HEK293 (cell line): ENCODE data around the gene TGFB1.

ENCODE experiments used
- CTCF ChIA-PET: fragments of 350-600 bp; formaldehyde crosslinking; extraction: SDS; loops from one replicate; lab custom pipeline; 2021; ENCODE audit warnings: antibody characterized with exemption; lab: Yijun Ruan, JAX
- POLR2A ChIA-PET: fragments of 300-600 bp; formaldehyde crosslinking; extraction: SDS; loops from one replicate; lab custom pipeline; 2020; ENCODE audit warnings: antibody characterized with exemption, inconsistent platforms; lab: Yijun Ruan, JAX
- H3K27ac ChIP-seq: fragments of 200-500 bp; sonication (Bioruptor generic); 2 replicates; pipeline ENCODE4 v1.5.1; 2014; ENCODE audit warnings: low read depth, low read length, control low read depth, inconsistent platforms; ENCODE audit errors: extremely low read depth
- H3K36me3 ChIP-seq, 2 experiments: fragments of 200-500 bp in 1 of 2; sonication (Bioruptor generic) in 1 of 2; 1 replicate in 1 of 2; 2 replicates in 1 of 2; pipeline ENCODE4 v1.5.1; 2014 to 2017; ENCODE audit warnings: inconsistent platforms in 2 of 2, low read length in 2 of 2; ENCODE audit not compliant: control insufficient read depth in 2 of 2, insufficient read depth in 1 of 2
- H3K4me1 ChIP-seq: fragments of 200-500 bp; sonication (Bioruptor generic); 2 replicates; pipeline ENCODE4 v1.5.1; 2014; ENCODE audit warnings: mild to moderate bottlenecking, low read length, inconsistent platforms; ENCODE audit not compliant: control insufficient read depth, insufficient read depth
- H3K4me3 ChIP-seq: 2 replicates; pipeline ENCODE4 v1.5.1; 2011; ENCODE audit warnings: low read depth, mild to moderate bottlenecking, control low read depth, low read length, moderate library complexity
- H3K9me3 ChIP-seq: fragments of 200-500 bp; sonication (Bioruptor generic); 2 replicates; pipeline ENCODE4 v1.5.1; 2014; ENCODE audit warnings: low read depth, low read length, inconsistent platforms; ENCODE audit not compliant: control insufficient read depth, insufficient read depth
- GLIS1 ChIP-seq: fragments of 450-650 bp; formaldehyde crosslinking; IDR thresholded peaks from 2 replicates; pipeline ENCODE4 v1.5.1; 2016; ENCODE audit warnings: missing biosample characterization, missing genetic modification characterization
- GLIS2 ChIP-seq: fragments of 450-650 bp; formaldehyde crosslinking; IDR thresholded peaks from 2 replicates; pipeline ENCODE4 v1.5.1; 2016; ENCODE audit warnings: missing biosample characterization, missing genetic modification characterization
- HOXA7 ChIP-seq: sonication (generic); formaldehyde crosslinking; IDR thresholded peaks from 2 replicates; pipeline ENCODE4 v1.8.1; 2022; ENCODE audit warnings: missing genetic modification reagents, borderline replicate concordance
- KLF8 ChIP-seq: fragments of 450-650 bp; formaldehyde crosslinking; IDR thresholded peaks from 2 replicates; pipeline ENCODE4 v1.5.1; 2016; ENCODE audit warnings: missing biosample characterization, missing genetic modification characterization
- SCRT1 ChIP-seq: fragments of 450-650 bp; formaldehyde crosslinking; IDR thresholded peaks from 2 replicates; pipeline ENCODE4 v1.5.1; 2016; ENCODE audit warnings: missing biosample characterization, missing genetic modification characterization, borderline replicate concordance
- SCRT2 ChIP-seq: fragments of 450-650 bp; formaldehyde crosslinking; IDR thresholded peaks from 2 replicates; pipeline ENCODE4 v1.5.1; 2016; ENCODE audit warnings: missing biosample characterization, missing genetic modification characterization
- SP2 ChIP-seq: fragments of 450-650 bp; formaldehyde crosslinking; IDR thresholded peaks from 2 replicates; pipeline ENCODE4 v1.5.1; 2016; ENCODE audit warnings: missing biosample characterization, missing genetic modification characterization
- TSHZ1 ChIP-seq: fragments of 450-650 bp; formaldehyde crosslinking; IDR thresholded peaks from 2 replicates; pipeline ENCODE4 v1.5.1; 2016; ENCODE audit warnings: missing biosample characterization, missing genetic modification characterization, borderline replicate concordance
- YY2 ChIP-seq: fragments of 450-650 bp; formaldehyde crosslinking; IDR thresholded peaks from 2 replicates; pipeline ENCODE4 v1.5.1; 2016; ENCODE audit warnings: missing biosample characterization, missing genetic modification characterization
- ZBTB44 ChIP-seq: fragments of 450-650 bp; IDR thresholded peaks from 2 replicates; pipeline ENCODE4 v1.5.1; 2018; ENCODE audit warnings: missing biosample characterization, mild to moderate bottlenecking, missing genetic modification characterization
- ZBTB48 ChIP-seq: fragments of 450-650 bp; formaldehyde crosslinking; IDR thresholded peaks from 2 replicates; pipeline ENCODE4 v1.5.1; 2016; ENCODE audit warnings: missing biosample characterization, missing genetic modification characterization
- ZBTB7A ChIP-seq: fragments of 450-650 bp; formaldehyde crosslinking; IDR thresholded peaks from 2 replicates; pipeline ENCODE4 v1.5.1; 2016; ENCODE audit warnings: low read depth, missing biosample characterization, missing genetic modification characterization
- ZNF157 ChIP-seq: fragments of 450-650 bp; formaldehyde crosslinking; IDR thresholded peaks from 2 replicates; pipeline ENCODE4 v1.5.1; 2016; ENCODE audit warnings: missing biosample characterization, missing genetic modification characterization
- ZNF2 ChIP-seq: fragments of 450-650 bp; formaldehyde crosslinking; IDR thresholded peaks from 2 replicates; pipeline ENCODE4 v1.5.1; 2016; ENCODE audit warnings: missing biosample characterization, missing genetic modification characterization
- ZNF23 ChIP-seq: fragments of 450-650 bp; formaldehyde crosslinking; IDR thresholded peaks from 2 replicates; pipeline ENCODE4 v1.5.1; 2016; ENCODE audit warnings: missing biosample characterization, missing genetic modification characterization, borderline replicate concordance
- ZNF398 ChIP-seq: fragments of 450-650 bp; formaldehyde crosslinking; IDR thresholded peaks from 2 replicates; pipeline ENCODE4 v1.5.1; 2017; ENCODE audit warnings: missing biosample characterization, missing genetic modification characterization
- ZNF561 ChIP-seq: fragments of 450-650 bp; IDR thresholded peaks from 2 replicates; pipeline ENCODE4 v1.5.1; 2018; ENCODE audit warnings: missing biosample characterization, missing genetic modification characterization, borderline replicate concordance
- ZNF623 ChIP-seq: fragments of 450-650 bp; formaldehyde crosslinking; IDR thresholded peaks from 2 replicates; pipeline ENCODE4 v1.5.1; 2016; ENCODE audit warnings: missing biosample characterization, missing genetic modification characterization
- ZNF830 ChIP-seq: fragments of 450-650 bp; IDR thresholded peaks from 2 replicates; pipeline ENCODE4 v1.5.0; 2018; ENCODE audit warnings: missing biosample characterization, missing genetic modification characterization, low read depth, mild to moderate bottlenecking, moderate library complexity
- TF ChIP-seq, protein P1 (sequence below): fragments of 450-650 bp; formaldehyde crosslinking; IDR thresholded peaks from 2 replicates; pipeline ENCODE4 v1.5.1; 2016; ENCODE audit warnings: missing biosample characterization, missing genetic modification characterization
- TF ChIP-seq, protein P2 (sequence below): fragments of 450-650 bp; formaldehyde crosslinking; IDR thresholded peaks from 2 replicates; pipeline ENCODE4 v1.5.1; 2016; ENCODE audit warnings: missing biosample characterization, missing genetic modification characterization

The TGFB1 gene

DNA sequence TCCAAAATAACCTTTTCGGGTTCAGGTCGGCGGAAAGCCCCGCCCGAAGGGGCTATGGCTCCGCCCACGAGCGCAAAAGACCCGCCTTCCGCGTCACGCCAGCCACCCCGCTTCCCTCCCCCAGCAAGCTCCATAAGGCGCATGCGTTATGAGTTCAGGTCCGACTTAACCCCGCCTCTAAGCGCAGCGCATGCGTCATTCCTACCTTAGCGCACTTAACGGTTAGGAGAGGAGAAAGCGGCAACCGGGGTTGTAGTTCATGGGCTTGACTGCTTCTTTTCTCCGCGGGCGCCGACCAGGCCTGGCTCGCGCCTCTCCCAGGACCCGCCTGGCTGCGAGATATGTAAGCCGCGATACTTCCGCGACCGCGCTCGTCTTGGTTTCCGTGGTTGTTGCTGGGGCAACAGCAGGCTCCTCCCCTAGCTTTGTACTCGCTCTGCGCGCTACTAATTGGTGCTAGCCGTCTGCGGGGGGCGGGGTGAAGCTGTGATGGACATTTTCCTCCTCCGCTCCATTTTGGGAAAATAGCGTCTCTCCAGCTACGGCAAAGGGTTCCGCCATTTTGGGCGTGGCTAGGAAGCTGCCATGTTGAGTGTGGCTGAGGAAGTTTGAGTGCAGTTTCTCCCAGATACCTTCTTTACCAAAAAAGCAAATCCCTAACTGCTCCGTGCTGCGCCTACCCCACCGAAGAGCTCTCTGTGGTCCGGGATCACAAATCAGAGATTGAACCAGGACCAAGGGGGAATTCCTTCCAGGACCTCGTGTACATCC lies 10.2 kb upstream of the TGFB1 start, which contains the start of gene B9D2 (continued):
- peak; percentile 15; the same call in 1 of the 2 replicates for TF ChIP-seq GLIS1 (tag by site-specific recombination)
- TF ChIP-seq GLIS2, result peak; percentile 79
- no peak for TF ChIP-seq ZNF830
- TF ChIP-seq ZNF157 (tag by site-specific recombination), result no peak
- TF ChIP-seq ZNF561 (tag by site-specific recombination), result no peak
- TF ChIP-seq, protein P1, sequence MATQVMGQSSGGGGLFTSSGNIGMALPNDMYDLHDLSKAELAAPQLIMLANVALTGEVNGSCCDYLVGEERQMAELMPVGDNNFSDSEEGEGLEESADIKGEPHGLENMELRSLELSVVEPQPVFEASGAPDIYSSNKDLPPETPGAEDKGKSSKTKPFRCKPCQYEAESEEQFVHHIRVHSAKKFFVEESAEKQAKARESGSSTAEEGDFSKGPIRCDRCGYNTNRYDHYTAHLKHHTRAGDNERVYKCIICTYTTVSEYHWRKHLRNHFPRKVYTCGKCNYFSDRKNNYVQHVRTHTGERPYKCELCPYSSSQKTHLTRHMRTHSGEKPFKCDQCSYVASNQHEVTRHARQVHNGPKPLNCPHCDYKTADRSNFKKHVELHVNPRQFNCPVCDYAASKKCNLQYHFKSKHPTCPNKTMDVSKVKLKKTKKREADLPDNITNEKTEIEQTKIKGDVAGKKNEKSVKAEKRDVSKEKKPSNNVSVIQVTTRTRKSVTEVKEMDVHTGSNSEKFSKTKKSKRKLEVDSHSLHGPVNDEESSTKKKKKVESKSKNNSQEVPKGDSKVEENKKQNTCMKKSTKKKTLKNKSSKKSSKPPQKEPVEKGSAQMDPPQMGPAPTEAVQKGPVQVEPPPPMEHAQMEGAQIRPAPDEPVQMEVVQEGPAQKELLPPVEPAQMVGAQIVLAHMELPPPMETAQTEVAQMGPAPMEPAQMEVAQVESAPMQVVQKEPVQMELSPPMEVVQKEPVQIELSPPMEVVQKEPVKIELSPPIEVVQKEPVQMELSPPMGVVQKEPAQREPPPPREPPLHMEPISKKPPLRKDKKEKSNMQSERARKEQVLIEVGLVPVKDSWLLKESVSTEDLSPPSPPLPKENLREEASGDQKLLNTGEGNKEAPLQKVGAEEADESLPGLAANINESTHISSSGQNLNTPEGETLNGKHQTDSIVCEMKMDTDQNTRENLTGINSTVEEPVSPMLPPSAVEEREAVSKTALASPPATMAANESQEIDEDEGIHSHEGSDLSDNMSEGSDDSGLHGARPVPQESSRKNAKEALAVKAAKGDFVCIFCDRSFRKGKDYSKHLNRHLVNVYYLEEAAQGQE (tag by site-specific recombination), result no peak
- TF ChIP-seq ZNF2 (tag by site-specific recombination), result no peak
- TF ChIP-seq TSHZ1 (tag by site-specific recombination), result no peak
- no peak for TF ChIP-seq ZNF23 (tag by site-specific recombination)
- no peak for TF ChIP-seq HOXA7 (CRISPR knock-in tag)
- TF ChIP-seq SP2 (tag by site-specific recombination), result peak; percentile 92
- peak; percentile 99 for TF ChIP-seq YY2 (tag by site-specific recombination)
- TF ChIP-seq KLF8 (tag by site-specific recombination), result peak; percentile 37; the same call in 1 of the 2 replicates

DNA sequence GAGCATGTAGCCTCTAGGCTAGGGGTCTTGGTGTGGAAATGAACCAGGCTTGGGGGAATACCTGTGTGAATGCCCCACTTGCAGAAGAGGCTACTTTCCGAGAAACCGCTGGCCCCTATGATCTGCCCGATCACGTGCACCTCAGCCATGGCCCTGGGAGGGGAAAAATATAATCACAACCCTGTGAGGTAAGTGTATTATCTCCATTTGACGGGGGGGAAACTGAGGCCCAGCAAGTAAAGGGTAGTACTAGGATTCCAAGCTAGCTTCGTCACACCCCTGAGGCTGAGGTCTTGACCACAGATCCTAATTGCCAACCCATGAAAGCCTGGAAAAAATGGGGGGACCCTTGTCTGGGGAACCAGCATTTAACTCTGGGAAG lies 9.6 kb upstream of the TGFB1 start:
- Histone ChIP-seq H3K4me3 (peak overlapping the region; percentile 72), H3K36me3 (no peaks in the 10 kb centered on the region; a peak in 1 of 3 replicates), H3K27ac (peak overlapping the region; percentile 74; the same call in 1 of the 2 replicates), H3K9me3 (no peaks in the 10 kb centered on the region), H3K4me1 (0 out of 2 replicates have a peak, but pooled peaks cover 5% of the 10 kb centered on the region)
- ChIA-PET POLR2A (interaction anchor here (0.6 to 4.7 kb wide), 29 partner anchors 8 to 793 kb away, joined by 3 to 73 read pairs (median 6); partner anchors contain the start of genes B3GNT8, BCKDHA, DMAC2 and ERICH4), CTCF (interaction anchor here (1.1 to 5.3 kb wide), 6 partner anchors 10 to 814 kb away, joined by 3 to 64 read pairs (median 4); partner anchors contain the start of genes TGFB1 and TMEM91)
- TF ChIP-seq ZBTB44 (tag by site-specific recombination) (0 out of 2 replicates have a peak, but pooled peaks have one; percentile 13), ZBTB48 (tag by site-specific recombination) (0 out of 2 replicates have a peak, but pooled peaks have one; percentile 28), SCRT2 (tag by site-specific recombination) (peak; percentile 60; the same call in 1 of the 2 replicates), ZNF398 (tag by site-specific recombination) (no peak), SCRT1 (tag by site-specific recombination) (0 out of 2 replicates have a peak, but pooled peaks have one; percentile 28), ZNF623 (tag by site-specific recombination) (0 out of 2 replicates have a peak, but pooled peaks have one; percentile 17), ZBTB7A (0 out of 2 replicates have a peak, but pooled peaks have one; percentile 10)
- TF ChIP-seq, protein P2, sequence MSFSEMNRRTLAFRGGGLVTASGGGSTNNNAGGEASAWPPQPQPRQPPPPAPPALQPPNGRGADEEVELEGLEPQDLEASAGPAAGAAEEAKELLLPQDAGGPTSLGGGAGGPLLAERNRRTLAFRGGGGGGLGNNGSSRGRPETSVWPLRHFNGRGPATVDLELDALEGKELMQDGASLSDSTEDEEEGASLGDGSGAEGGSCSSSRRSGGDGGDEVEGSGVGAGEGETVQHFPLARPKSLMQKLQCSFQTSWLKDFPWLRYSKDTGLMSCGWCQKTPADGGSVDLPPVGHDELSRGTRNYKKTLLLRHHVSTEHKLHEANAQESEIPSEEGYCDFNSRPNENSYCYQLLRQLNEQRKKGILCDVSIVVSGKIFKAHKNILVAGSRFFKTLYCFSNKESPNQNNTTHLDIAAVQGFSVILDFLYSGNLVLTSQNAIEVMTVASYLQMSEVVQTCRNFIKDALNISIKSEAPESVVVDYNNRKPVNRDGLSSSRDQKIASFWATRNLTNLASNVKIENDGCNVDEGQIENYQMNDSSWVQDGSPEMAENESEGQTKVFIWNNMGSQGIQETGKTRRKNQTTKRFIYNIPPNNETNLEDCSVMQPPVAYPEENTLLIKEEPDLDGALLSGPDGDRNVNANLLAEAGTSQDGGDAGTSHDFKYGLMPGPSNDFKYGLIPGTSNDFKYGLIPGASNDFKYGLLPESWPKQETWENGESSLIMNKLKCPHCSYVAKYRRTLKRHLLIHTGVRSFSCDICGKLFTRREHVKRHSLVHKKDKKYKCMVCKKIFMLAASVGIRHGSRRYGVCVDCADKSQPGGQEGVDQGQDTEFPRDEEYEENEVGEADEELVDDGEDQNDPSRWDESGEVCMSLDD, result peak; percentile 78
